Activated CD8-positive, alpha-beta memory T cell treated with anti-CD3 and anti-CD28 coated beads for 36 hours (primary cell): ENCODE results near the gene ACOT11. TPM values are rescaled to one million over a fixed set of nuclear protein-coding genes. Genes with fewer than 3 reads are reported as not detected.
"Not testable (repeated sequence)": the region's sequence is repeated elsewhere in the genome, so short reads cannot be mapped to it uniquely, and the experiment has no call there.

Experiments used
- CTCF ChIA-PET: fragments of 350-600 bp; sonication (Branson Sonifier 250); formaldehyde crosslinking; loops from one replicate; lab custom pipeline; 2021; ENCODE audit warnings: antibody characterized with exemption; lab: Charles Lee
- POLR2A ChIA-PET: fragments of 350-600 bp; sonication (Branson Sonifier 250); formaldehyde crosslinking; loops from one replicate; lab custom pipeline; 2021; ENCODE audit warnings: antibody characterized with exemption; lab: Charles Lee
- total RNA-seq, 2 experiments: library from RNA; stranded (reverse); gene quantifications; one replicate each; pipeline ENCODE4 v1.2.3, GENCODE V29; 2021

ACOT11 gene
- total RNA-seq, 2 experiments from 2014 or later: 0.44 to 0.57 TPM

DNA sequence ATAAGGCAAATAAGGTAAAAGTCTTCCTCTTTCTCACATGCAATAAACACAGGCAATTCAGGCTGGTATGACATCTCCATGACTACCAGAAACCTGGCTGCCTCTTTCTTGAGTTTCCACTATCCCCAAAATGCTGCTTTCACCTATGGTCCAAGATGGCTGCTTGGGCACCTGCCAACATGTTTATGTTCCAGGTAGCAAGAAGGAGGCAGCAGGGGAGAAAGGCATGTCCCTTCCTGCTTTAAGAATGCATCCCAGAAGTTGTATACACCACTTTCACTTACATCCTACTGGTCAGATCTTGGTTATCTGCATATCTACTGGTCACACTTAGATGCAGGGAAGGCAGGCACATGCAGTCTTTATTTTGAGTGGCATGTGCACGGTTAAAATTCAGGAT is 19.4 kb upstream of the ACOT11 start:
- ChIA-PET CTCF (no interaction called here), POLR2A (no interaction called here)

DNA sequence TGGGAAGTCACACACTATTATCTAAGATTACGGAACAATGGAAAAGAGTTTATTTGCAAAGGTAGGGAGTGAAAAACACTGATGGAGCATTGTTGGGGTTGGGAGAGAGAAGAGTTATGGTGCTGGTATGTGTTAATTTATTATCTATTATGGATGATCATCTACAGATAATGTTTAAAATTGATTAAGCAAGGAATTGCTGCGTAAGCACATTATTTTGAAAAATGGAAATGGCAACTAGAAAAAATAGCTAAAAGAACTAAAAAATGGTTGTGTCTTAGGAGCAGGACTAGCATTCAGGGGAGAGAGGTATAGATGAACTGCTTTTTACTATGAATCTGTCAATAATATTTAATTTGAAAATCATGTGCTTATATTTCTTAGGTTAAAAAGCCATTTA is 16.0 kb upstream of the ACOT11 start:
- CTCF ChIA-PET: no interaction called here
- POLR2A ChIA-PET: no interaction called here

DNA sequence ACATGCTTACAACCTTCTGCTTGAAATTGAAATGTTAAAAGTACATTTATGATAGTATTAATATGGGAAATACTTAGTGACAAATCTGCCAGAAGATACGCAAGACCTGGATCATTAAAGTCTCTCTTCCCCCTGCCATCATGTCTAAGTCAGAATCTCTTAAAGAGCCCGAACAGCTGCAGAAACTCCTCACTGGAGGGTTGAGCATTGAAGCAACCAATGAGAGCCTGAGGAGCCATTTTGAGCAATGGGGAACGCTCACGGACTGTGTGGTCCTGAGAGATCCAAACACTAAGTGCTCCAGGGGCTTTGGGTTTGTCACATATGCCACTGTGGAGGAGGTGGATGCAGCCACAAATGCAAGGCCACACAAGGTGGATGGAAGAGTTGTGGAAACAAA is 11.4 kb upstream of the ACOT11 start:
- POLR2A ChIA-PET, CTCF ChIA-PET: not testable (repeated sequence)

GRCh38 chr1:54537611-54538010 is 10.4 kb upstream of the ACOT11 start:
- CTCF ChIA-PET: no interaction called here
- POLR2A ChIA-PET: no interaction called here

- ChIA-PET CTCF (no interaction called here), POLR2A (no interaction called here)
These were observed 9.5 kb upstream of the ACOT11 start for GRCh38 chr1:54538538-54538937.

GRCh38 chr1:54540582-54541295 is 7.3 kb upstream of the ACOT11 start:
- POLR2A ChIA-PET: no interaction called here
- CTCF ChIA-PET: interaction anchor here (1.3 kb wide), 1 partner anchor 51 kb away, joined by 3 read pairs; no protein-coding TSS in a partner anchor

GRCh38 chr1:54542120-54542961 is 5.7 kb upstream of the ACOT11 start:
- CTCF ChIA-PET: interaction anchor here (1.3 kb wide), 1 partner anchor 53 kb away, joined by 3 read pairs; no protein-coding TSS in a partner anchor

DNA sequence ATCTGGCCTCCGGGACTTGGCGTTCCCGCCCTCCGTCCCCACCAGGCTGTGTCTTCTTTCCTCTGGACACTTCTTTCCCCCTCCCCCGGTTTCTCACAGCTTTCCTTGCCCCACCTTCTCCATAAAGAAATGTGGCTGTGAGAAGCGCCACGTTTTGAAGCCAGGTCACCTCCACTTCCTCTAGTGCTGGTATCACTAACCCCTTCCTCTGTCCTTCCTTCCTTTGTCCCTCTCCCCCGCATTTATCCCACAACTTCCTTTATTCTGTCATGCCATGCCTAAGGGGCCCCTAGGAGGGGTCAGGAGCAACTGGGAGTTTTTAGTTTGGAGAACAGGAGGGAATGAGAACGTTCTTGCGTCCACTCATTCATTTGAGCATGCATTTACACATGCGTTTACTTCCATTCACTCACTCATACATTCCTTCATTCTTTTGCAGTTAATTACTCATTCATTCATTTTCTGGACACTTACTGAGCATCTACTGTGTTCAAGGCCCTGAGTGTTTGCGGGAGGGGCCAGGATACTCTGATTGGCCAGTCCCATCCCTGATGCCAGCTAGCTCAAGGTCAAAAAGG is 5.0 kb upstream of the ACOT11 start:
- CTCF ChIA-PET: no interaction called here

More at GRCh38 chr1:54542120-54542961, 5.7 kb upstream of the ACOT11 start:
- POLR2A ChIA-PET: no interaction called here

DNA sequence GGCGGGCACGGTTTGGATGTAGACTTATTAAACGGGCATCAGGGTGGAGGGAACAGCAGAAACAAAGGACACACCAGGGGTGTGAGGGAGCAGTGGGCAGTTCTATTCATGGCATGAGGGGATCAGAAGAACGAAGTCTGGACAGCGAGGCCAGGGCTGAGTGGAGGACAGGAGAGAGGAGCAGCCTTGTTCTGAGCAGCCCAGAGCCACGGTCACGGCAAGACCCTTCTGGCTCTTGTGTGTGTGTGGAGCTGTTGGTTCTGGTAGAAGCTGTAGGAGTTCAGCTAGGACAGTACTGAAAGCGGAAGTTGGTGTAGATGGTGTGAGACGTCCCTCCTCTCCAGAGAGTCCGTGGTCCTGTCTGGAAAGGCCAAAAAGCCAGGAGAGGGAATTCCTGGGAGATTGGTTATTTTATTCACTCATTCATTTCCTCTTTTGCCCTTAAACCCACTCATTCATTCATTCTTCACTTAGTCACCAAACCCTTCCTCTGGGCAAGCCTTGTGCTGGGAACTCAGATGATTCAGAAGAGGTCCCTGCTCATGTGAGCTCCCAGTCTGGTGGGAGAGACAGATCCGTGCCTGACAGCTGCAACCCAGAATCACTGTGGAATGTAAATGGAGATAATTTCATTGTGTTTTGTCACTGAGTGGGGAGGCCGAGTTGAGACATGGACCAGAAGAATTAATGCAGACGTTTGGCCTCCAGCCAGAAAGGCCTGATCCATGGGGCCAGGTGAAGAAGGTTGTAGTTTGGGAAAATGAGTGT is 4.1 kb upstream of the ACOT11 start:
- ChIA-PET POLR2A (no interaction called here), CTCF (no interaction called here)

More for the DNA sequence above, 5.0 kb upstream of the ACOT11 start:
- POLR2A ChIA-PET: no interaction called here

GRCh38 chr1:54545916-54546635 is 2.0 kb upstream of the ACOT11 start:
- POLR2A ChIA-PET: no interaction called here
- CTCF ChIA-PET: interaction anchor here (0.5 kb wide), 1 partner anchor 52 kb away, joined by 5 read pairs; no protein-coding TSS in a partner anchor

- ChIA-PET POLR2A (no interaction called here), CTCF (no interaction called here)
These were observed 1.2 kb upstream of the ACOT11 start for GRCh38 chr1:54546651-54547401.

GRCh38 chr1:54548389-54549044 is 489 bp downstream of the ACOT11 start:
- CTCF ChIA-PET: no interaction called here
- POLR2A ChIA-PET: interaction anchor here (0.6 kb wide), 1 partner anchor 9 kb away, joined by 3 read pairs; no protein-coding TSS in a partner anchor

- CTCF ChIA-PET: no interaction called here
- POLR2A ChIA-PET: interaction anchor here (0.6 kb wide), 1 partner anchor 10 kb away, joined by 3 read pairs; no protein-coding TSS in a partner anchor
These were observed 1.3 kb downstream of the ACOT11 start for GRCh38 chr1:54549181-54549924.

DNA sequence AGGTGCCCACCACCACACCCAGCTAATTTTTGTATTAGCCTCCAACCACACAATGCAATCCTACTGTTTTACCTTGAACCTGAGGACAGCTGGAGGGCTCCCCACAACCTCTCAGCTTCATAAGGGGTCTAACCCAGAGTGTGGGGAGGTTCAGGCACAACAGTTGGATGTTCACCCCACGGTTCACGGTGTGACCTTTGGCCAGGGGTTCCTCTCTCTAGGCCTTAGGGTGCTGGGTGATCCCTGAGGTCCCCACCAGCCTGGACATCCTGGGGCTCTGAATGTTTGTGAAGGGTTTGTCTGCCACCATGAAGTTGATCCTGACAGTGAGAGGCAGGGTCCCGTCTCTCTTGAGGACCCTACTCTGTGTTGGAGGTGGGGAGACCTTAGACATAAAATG is 3.9 kb downstream of the ACOT11 start:
- ChIA-PET POLR2A (no interaction called here), CTCF (no interaction called here)

GRCh38 chr1:54553602-54554313 is 5.7 kb downstream of the ACOT11 start:
- ChIA-PET POLR2A (no interaction called here), CTCF (interaction anchor here (0.6 kb wide), 1 partner anchor 20 kb away, joined by 3 read pairs; no protein-coding TSS in a partner anchor)

DNA sequence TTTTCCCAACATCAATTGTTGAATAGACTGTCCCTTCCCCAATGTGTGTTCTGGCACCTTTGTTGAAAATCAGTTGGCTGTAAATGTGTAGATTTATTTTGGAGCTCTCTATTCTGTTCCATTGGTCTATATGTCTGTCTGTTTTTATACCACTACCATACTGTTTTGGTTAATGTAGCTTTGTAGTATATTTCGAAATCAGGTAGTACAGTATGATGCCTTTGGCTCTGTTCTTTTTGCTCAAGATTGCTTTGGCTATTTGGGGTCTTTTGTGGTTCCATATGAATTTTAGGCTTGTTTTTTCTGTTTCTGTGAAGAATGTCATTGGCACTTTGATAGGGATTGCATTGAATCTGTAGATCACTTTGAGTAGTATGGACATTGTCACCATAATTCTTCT is 8.1 kb downstream of the ACOT11 start:
- ChIA-PET POLR2A (no interaction called here), CTCF (no interaction called here)
